DOHH2 (cell line): ENCODE data around the gene GAS2.

Source experiments
- H3F3A ChIP-seq: fragments of 200-600 bp; sonication (generic), shearing (Covaris generic); 2 replicates; pipeline ENCODE4 v1.6.0; 2016; ENCODE audit warnings: antibody characterized with exemption, mild to moderate bottlenecking; ENCODE audit not compliant: control insufficient read depth, insufficient read depth
- H3K27ac ChIP-seq: fragments of 200-600 bp; sonication (generic); 2 replicates; pipeline ENCODE4 v1.5.1; 2014; ENCODE audit warnings: low read depth, mild to moderate bottlenecking, low read length, moderate library complexity
- H3K27me3 ChIP-seq: fragments of 200-600 bp; sonication (generic); 2 replicates; pipeline ENCODE4 v1.6.1; 2014; ENCODE audit warnings: mild to moderate bottlenecking, low read length, mixed read lengths; ENCODE audit not compliant: control insufficient read depth
- H3K36me3 ChIP-seq: fragments of 200-600 bp; sonication (generic); 2 replicates; pipeline ENCODE4 v1.6.1; 2014; ENCODE audit warnings: mild to moderate bottlenecking, low read length, moderate library complexity, mixed read lengths; ENCODE audit not compliant: control insufficient read depth
- H3K4me1 ChIP-seq: fragments of 200-600 bp; sonication (generic); 2 replicates; pipeline ENCODE4 v1.6.1; 2014; ENCODE audit warnings: mild to moderate bottlenecking, low read length, mixed read lengths; ENCODE audit not compliant: control insufficient read depth
- H3K4me2 ChIP-seq: fragments of 200-600 bp; sonication (generic); 2 replicates; pipeline ENCODE4 v1.6.0; 2014; ENCODE audit warnings: mild to moderate bottlenecking, low read length, moderate library complexity
- H3K4me3 ChIP-seq: fragments of 200-600 bp; sonication (generic); 2 replicates; pipeline ENCODE4 v1.5.1; 2014; ENCODE audit warnings: mild to moderate bottlenecking, low read length, mixed read lengths
- H3K79me2 ChIP-seq: fragments of 200-600 bp; sonication (generic); 2 replicates; pipeline ENCODE4 v1.6.1; 2014; ENCODE audit warnings: mild to moderate bottlenecking, low read length, mixed read lengths; ENCODE audit not compliant: control insufficient read depth
- H3K9me2 ChIP-seq: fragments of 200-600 bp; sonication (generic); replicated peaks from 2 replicates; pipeline ENCODE4 v1.6.1; 2014; ENCODE audit warnings: mild to moderate bottlenecking, low read length, mixed read lengths; ENCODE audit not compliant: control insufficient read depth
- H3K9me3 ChIP-seq: fragments of 200-600 bp; sonication (generic); 2 replicates; pipeline ENCODE4 v1.6.1; 2014; ENCODE audit warnings: antibody characterized with exemption, low read length, mixed read lengths; ENCODE audit not compliant: control insufficient read depth, insufficient read depth
- H4K20me1 ChIP-seq: fragments of 200-600 bp; sonication (generic); 2 replicates; pipeline ENCODE4 v1.6.0; 2014; ENCODE audit warnings: low read depth, mild to moderate bottlenecking, antibody characterized with exemption, low read length, moderate library complexity; ENCODE audit not compliant: control insufficient read depth, insufficient read depth
- EZH2phosphoT487 ChIP-seq: fragments of 200-600 bp; sonication (generic); IDR thresholded peaks from 2 replicates; pipeline ENCODE4 v1.6.1; 2017; ENCODE audit warnings: borderline replicate concordance, mild to moderate bottlenecking, antibody characterized with exemption, low read length, moderate library complexity, mixed read lengths
- TF ChIP-seq, protein P1 (sequence below): fragments of 200-600 bp; sonication (generic); IDR thresholded peaks from one replicate; pipeline ENCODE4 v1.5.1; 2014; ENCODE audit warnings: antibody characterized with exemption, mild to moderate bottlenecking, low read depth, low read length; ENCODE audit not compliant: poor library complexity, severe bottlenecking

Gene GAS2

GRCh38 chr11:22713336-22713735, 46.9 kb downstream of the GAS2 start:
- no peaks in the 10 kb centered on the region for H3K4me1 ChIP-seq
- H3K4me3 ChIP-seq: no peak overlapping the region
- H3K36me3 ChIP-seq: no peaks in the 10 kb centered on the region
- H3K79me2 ChIP-seq: no peaks in the 10 kb centered on the region
- TF ChIP-seq EZH2phosphoT487: no peak
- TF ChIP-seq, protein P1, sequence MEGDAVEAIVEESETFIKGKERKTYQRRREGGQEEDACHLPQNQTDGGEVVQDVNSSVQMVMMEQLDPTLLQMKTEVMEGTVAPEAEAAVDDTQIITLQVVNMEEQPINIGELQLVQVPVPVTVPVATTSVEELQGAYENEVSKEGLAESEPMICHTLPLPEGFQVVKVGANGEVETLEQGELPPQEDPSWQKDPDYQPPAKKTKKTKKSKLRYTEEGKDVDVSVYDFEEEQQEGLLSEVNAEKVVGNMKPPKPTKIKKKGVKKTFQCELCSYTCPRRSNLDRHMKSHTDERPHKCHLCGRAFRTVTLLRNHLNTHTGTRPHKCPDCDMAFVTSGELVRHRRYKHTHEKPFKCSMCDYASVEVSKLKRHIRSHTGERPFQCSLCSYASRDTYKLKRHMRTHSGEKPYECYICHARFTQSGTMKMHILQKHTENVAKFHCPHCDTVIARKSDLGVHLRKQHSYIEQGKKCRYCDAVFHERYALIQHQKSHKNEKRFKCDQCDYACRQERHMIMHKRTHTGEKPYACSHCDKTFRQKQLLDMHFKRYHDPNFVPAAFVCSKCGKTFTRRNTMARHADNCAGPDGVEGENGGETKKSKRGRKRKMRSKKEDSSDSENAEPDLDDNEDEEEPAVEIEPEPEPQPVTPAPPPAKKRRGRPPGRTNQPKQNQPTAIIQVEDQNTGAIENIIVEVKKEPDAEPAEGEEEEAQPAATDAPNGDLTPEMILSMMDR: no peak
- H3K9me3 ChIP-seq: no peaks in the 10 kb centered on the region
- H4K20me1 ChIP-seq: no peaks in the 10 kb centered on the region
- H3K27ac ChIP-seq: no peak overlapping the region
- H3F3A ChIP-seq: no peaks in the 10 kb centered on the region
- H3K4me2 ChIP-seq: no peak overlapping the region
- H3K9me2 ChIP-seq: no peaks in the 10 kb centered on the region
- no peaks in the 10 kb centered on the region for H3K27me3 ChIP-seq

DNA sequence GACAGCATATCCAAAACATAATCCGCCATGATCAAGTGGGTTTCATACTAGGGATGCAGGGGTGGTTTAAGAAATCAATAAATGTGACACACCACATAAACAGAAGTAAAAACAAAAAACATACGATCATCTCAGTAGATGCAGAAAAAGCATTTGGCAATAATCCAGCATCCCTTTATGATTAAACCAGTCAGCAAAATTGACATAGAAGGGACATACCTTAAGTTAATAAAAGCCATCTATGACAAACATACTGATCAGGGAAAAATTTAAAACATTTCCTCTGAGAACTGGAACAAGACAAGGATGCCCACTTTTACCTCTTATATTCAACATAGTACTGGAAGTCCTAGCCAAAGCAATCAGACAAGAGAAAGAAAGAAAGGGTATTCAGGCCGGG, 49.6 kb downstream of the GAS2 start:
- Histone ChIP-seq H3F3A (no peaks in the 10 kb centered on the region), H3K9me2 (no peaks in the 10 kb centered on the region), H3K9me3 (no peaks in the 10 kb centered on the region), H3K27ac (no peak overlapping the region), H3K4me1 (no peaks in the 10 kb centered on the region), H3K4me3 (no peak overlapping the region), H3K4me2 (no peak overlapping the region), H3K27me3 (no peaks in the 10 kb centered on the region), H4K20me1 (no peaks in the 10 kb centered on the region), H3K79me2 (no peaks in the 10 kb centered on the region), H3K36me3 (no peaks in the 10 kb centered on the region)
- TF ChIP-seq, protein P1: no peak
- no peak for TF ChIP-seq EZH2phosphoT487

DNA sequence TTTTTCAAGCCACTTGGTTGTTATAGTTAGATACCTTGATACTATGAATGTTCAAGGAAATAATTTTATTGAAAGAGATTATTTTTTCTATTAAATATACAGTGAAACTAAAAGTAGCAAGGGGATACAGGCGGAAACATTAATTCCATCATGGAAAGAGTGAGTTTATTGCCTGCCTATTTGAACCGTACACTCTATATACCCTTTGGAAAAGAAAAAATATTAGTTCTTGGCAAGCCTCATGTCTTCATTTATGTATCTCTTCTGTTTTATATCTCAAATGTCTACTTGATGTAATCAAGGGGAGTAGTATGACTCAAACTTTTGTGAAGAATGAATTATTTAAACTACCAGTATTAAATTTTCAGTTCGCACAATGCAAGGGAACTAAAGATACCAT, 54.0 kb downstream of the GAS2 start:
- Histone ChIP-seq H3K4me3 (no peak overlapping the region), H3K4me2 (no peak overlapping the region), H3K36me3 (no peaks in the 10 kb centered on the region), H3K9me3 (no peaks in the 10 kb centered on the region), H3K27me3 (no peaks in the 10 kb centered on the region), H4K20me1 (no peaks in the 10 kb centered on the region), H3K27ac (no peak overlapping the region), H3K9me2 (no peaks in the 10 kb centered on the region), H3F3A (no peaks in the 10 kb centered on the region), H3K4me1 (no peaks in the 10 kb centered on the region), H3K79me2 (no peaks in the 10 kb centered on the region)
- TF ChIP-seq, protein P1: no peak
- no peak for TF ChIP-seq EZH2phosphoT487

GRCh38 chr11:22723274-22723673, 56.9 kb downstream of the GAS2 start:
- H3K9me3 ChIP-seq: no peaks in the 10 kb centered on the region
- H3K4me3 ChIP-seq: no peak overlapping the region
- no peaks in the 10 kb centered on the region for H4K20me1 ChIP-seq
- H3K27me3 ChIP-seq: no peaks in the 10 kb centered on the region
- no peak overlapping the region for H3K4me2 ChIP-seq
- no peaks in the 10 kb centered on the region for H3K36me3 ChIP-seq
- no peaks in the 10 kb centered on the region for H3K79me2 ChIP-seq
- no peaks in the 10 kb centered on the region for H3F3A ChIP-seq
- TF ChIP-seq EZH2phosphoT487: no peak
- TF ChIP-seq, protein P1: no peak
- no peak overlapping the region for H3K27ac ChIP-seq
- H3K9me2 ChIP-seq: no peaks in the 10 kb centered on the region
- no peaks in the 10 kb centered on the region for H3K4me1 ChIP-seq
